ENCODE measurements around the gene SLC39A11. TPM values are rescaled to one million over a fixed set of nuclear protein-coding genes. Genes with fewer than 3 reads are reported as not detected.
A peak's percentile ranks its signal among the peaks of the same experiment; 100 is the strongest.

The SLC39A11 gene
- total and polyA plus RNA-seq, 2 of the 13 experiments (the other 11 are each of a cell fraction or from before 2014, with no cell fraction given), result 17.2 to 31.5 TPM

DNA sequence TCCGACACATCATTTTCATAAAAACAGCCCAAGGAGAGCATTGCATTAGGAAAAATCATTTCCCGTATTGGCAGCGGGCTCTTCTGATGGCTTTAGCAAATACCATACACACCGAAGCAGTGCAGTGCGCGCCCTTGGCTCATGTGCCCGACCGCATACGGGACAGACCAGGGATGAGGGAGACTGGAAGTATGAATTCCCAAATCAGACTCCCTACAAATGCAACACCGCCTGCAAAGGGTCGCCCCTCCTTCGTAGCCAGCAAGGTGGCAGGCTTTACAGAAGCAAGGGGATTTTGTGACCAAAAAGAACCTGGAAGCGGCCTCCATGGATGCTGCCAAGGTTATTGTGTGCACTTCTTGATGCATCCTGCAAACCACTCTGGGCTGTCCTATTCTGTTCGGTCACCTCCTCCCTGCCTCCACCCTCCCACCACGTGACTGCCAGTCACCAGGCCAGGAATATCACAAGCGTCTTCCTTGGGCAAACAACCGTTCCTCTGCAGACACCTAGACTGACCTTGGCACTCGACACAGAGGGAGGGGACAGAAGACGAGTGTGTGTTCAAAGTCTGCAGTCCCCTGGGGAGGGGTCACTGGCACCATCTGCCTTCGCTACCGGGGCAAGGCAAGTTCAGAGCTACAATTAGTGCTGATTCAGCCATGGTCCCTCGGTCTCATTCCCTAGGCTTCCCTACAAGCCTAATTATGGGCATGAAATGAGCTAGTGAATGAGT lies 460.4 kb downstream of the SLC39A11 start (continued):
- TF ChIP-seq, protein P1, sequence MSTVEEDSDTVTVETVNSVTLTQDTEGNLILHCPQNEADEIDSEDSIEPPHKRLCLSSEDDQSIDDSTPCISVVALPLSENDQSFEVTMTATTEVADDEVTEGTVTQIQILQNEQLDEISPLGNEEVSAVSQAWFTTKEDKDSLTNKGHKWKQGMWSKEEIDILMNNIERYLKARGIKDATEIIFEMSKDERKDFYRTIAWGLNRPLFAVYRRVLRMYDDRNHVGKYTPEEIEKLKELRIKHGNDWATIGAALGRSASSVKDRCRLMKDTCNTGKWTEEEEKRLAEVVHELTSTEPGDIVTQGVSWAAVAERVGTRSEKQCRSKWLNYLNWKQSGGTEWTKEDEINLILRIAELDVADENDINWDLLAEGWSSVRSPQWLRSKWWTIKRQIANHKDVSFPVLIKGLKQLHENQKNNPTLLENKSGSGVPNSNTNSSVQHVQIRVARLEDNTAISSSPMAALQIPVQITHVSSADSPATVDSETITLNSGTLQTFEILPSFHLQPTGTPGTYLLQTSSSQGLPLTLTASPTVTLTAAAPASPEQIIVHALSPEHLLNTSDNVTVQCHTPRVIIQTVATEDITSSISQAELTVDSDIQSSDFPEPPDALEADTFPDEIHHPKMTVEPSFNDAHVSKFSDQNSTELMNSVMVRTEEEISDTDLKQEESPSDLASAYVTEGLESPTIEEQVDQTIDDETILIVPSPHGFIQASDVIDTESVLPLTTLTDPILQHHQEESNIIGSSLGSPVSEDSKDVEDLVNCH (CRISPR knock-in tag; IDR thresholded peaks at IDR 0.05), result no peak
- TF ChIP-seq ZSCAN9 (CRISPR knock-in tag; IDR thresholded peaks at IDR 0.05; ENCODE audit: borderline replicate concordance) (peak; percentile 97), ZNF138 (CRISPR knock-in tag; IDR thresholded peaks at IDR 0.05; ENCODE audit: low read depth) (no peak), PITX1 (CRISPR knock-in tag; IDR thresholded peaks at IDR 0.05) (peak; percentile 90), XRCC5 (optimal IDR thresholded peaks at IDR 0.05; ENCODE audit: low read length) (peak; percentile 91), MEIS2 (CRISPR knock-in tag; IDR thresholded peaks at IDR 0.05) (peak; percentile 90), NCOA1 (CRISPR knock-in tag; IDR thresholded peaks at IDR 0.05) (no peak), ZNF841 (CRISPR knock-in tag; IDR thresholded peaks at IDR 0.05; ENCODE audit: borderline replicate concordance) (no peak), ZNF878 (CRISPR knock-in tag; IDR thresholded peaks at IDR 0.05) (peak; percentile 96), MLLT10 (CRISPR knock-in tag; IDR thresholded peaks at IDR 0.05) (no peak), ZNF333 (CRISPR knock-in tag; IDR thresholded peaks at IDR 0.05; ENCODE audit: borderline replicate concordance) (no peak), HDAC2 (CRISPR knock-in tag; IDR thresholded peaks at IDR 0.05) (peak; percentile 100), ZNF251 (CRISPR knock-in tag; IDR thresholded peaks at IDR 0.05) (no peak), ZNF567 (CRISPR knock-in tag; IDR thresholded peaks at IDR 0.05; ENCODE audit: borderline replicate concordance) (no peak), SP140L (CRISPR knock-in tag; IDR thresholded peaks at IDR 0.05; ENCODE audit: borderline replicate concordance) (no peak), ZNF326 (CRISPR knock-in tag; IDR thresholded peaks at IDR 0.05; ENCODE audit: borderline replicate concordance) (no peak), ZNF557 (CRISPR knock-in tag; IDR thresholded peaks at IDR 0.05) (no peak), SMYD3 (CRISPR knock-in tag; IDR thresholded peaks at IDR 0.05) (no peak), PAF1 (CRISPR knock-in tag; IDR thresholded peaks at IDR 0.05) (no peak)
- TF ChIP-seq, protein P2, sequence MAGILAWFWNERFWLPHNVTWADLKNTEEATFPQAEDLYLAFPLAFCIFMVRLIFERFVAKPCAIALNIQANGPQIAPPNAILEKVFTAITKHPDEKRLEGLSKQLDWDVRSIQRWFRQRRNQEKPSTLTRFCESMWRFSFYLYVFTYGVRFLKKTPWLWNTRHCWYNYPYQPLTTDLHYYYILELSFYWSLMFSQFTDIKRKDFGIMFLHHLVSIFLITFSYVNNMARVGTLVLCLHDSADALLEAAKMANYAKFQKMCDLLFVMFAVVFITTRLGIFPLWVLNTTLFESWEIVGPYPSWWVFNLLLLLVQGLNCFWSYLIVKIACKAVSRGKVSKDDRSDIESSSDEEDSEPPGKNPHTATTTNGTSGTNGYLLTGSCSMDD (CRISPR knock-in tag; IDR thresholded peaks at IDR 0.05), result no peak
- TF ChIP-seq, protein P3, sequence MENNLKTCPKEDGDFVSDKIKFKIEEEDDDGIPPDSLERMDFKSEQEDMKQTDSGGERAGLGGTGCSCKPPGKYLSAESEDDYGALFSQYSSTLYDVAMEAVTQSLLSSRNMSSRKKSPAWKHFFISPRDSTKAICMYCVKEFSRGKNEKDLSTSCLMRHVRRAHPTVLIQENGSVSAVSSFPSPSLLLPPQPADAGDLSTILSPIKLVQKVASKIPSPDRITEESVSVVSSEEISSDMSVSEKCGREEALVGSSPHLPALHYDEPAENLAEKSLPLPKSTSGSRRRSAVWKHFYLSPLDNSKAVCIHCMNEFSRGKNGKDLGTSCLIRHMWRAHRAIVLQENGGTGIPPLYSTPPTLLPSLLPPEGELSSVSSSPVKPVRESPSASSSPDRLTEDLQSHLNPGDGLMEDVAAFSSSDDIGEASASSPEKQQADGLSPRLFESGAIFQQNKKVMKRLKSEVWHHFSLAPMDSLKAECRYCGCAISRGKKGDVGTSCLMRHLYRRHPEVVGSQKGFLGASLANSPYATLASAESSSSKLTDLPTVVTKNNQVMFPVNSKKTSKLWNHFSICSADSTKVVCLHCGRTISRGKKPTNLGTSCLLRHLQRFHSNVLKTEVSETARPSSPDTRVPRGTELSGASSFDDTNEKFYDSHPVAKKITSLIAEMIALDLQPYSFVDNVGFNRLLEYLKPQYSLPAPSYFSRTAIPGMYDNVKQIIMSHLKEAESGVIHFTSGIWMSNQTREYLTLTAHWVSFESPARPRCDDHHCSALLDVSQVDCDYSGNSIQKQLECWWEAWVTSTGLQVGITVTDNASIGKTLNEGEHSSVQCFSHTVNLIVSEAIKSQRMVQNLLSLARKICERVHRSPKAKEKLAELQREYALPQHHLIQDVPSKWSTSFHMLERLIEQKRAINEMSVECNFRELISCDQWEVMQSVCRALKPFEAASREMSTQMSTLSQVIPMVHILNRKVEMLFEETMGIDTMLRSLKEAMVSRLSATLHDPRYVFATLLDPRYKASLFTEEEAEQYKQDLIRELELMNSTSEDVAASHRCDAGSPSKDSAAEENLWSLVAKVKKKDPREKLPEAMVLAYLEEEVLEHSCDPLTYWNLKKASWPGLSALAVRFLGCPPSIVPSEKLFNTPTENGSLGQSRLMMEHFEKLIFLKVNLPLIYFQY (CRISPR knock-in tag; IDR thresholded peaks at IDR 0.05; ENCODE audit: borderline replicate concordance), result peak; percentile 62
- TF ChIP-seq, protein P4, sequence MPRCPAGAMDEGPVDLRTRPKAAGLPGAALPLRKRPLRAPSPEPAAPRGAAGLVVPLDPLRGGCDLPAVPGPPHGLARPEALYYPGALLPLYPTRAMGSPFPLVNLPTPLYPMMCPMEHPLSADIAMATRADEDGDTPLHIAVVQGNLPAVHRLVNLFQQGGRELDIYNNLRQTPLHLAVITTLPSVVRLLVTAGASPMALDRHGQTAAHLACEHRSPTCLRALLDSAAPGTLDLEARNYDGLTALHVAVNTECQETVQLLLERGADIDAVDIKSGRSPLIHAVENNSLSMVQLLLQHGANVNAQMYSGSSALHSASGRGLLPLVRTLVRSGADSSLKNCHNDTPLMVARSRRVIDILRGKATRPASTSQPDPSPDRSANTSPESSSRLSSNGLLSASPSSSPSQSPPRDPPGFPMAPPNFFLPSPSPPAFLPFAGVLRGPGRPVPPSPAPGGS (CRISPR knock-in tag; IDR thresholded peaks at IDR 0.05), result peak; percentile 89

Data from HepG2 (cell line).